ENCODE measurements around the gene NRM. TPM values are rescaled to one million over a fixed set of nuclear protein-coding genes. Genes with fewer than 3 reads are reported as not detected.
A peak's percentile ranks its signal among the peaks of the same experiment; 100 is the strongest.

NRM gene
- total and polyA plus RNA-seq, 2 of the 13 experiments (the other 11 are each of a cell fraction or from before 2014, with no cell fraction given): 12.5 to 16.0 TPM

DNA sequence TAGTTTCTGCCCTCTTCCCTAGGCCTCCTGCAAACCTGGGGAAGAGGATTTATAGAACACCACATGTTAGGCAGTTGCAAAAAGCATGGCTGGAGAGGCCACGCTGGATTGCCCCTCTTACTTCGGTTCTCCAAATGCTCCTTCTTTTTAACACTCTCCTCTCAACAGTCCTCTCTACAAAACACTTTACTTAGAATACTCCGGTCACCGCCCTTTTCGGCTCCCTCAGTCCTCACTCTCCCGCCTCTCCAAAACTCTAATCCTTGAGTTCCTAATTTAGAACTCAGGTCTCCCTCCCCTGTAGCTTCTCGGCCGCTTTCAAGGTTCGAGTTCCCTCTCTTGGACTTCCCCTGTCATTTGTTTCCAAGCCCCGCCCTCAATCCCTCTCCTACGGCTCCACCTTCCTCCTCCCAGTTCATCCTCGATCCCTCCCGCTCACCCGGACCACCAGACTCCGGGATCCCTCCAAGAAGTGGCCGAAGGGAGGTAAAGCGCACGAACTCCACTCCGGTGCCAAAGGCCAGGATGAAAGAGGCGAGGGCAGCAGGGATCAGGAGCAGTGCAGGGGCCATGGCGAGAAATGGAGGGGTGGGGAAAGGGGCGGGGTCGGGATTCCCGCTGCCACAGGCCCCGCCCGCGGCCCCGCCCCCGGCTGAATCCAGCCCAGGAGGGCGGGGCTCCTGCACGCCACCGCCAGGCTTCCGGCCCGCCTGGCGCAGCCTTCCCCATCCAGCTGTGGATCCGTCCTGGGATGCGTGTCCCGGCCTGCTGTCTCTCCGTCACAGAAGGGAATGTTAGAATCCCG is at the start of gene NRM (continued):
- TF ChIP-seq KDM1A (CRISPR knock-in tag; IDR thresholded peaks at IDR 0.05): 0 out of 2 replicates have a peak, but pooled peaks have one; percentile 15
- TF ChIP-seq, protein P1, sequence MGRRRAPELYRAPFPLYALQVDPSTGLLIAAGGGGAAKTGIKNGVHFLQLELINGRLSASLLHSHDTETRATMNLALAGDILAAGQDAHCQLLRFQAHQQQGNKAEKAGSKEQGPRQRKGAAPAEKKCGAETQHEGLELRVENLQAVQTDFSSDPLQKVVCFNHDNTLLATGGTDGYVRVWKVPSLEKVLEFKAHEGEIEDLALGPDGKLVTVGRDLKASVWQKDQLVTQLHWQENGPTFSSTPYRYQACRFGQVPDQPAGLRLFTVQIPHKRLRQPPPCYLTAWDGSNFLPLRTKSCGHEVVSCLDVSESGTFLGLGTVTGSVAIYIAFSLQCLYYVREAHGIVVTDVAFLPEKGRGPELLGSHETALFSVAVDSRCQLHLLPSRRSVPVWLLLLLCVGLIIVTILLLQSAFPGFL (CRISPR knock-in tag; IDR thresholded peaks at IDR 0.05): no peak
- no peak for TF ChIP-seq RFX3 (CRISPR knock-in tag; IDR thresholded peaks at IDR 0.05)
- TF ChIP-seq, protein P2, sequence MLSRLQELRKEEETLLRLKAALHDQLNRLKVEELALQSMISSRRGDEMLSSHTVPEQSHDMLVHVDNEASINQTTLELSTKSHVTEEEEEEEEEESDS (CRISPR knock-in tag; IDR thresholded peaks at IDR 0.05; ENCODE audit: borderline replicate concordance): no peak
- TF ChIP-seq ZNF672 (CRISPR knock-in tag; IDR thresholded peaks at IDR 0.05): no peak
- TF ChIP-seq ZNF678 (CRISPR knock-in tag; IDR thresholded peaks at IDR 0.05): no peak
- no peak for TF ChIP-seq HNRNPH1 (optimal IDR thresholded peaks at IDR 0.05; ENCODE audit: low read depth, low read length)
- TF ChIP-seq KDM5A (IDR thresholded peaks at IDR 0.05; ENCODE audit: borderline replicate concordance, low read length): peak; percentile 83; the same call in 1 of the 2 replicates
- TF ChIP-seq SP1 (IDR thresholded peaks at IDR 0.05): peak; percentile 57; the same call in 1 of the 2 replicates
- peak; percentile 94 for TF ChIP-seq SP1 (CRISPR knock-in tag; IDR thresholded peaks at IDR 0.05)
- no peak for TF ChIP-seq KAT2B (IDR thresholded peaks at IDR 0.05; ENCODE audit: borderline replicate concordance, low read depth, low read length)
- TF ChIP-seq RFX5 (IDR thresholded peaks at IDR 0.05; ENCODE audit: low read depth, low read length): no peak
- TF ChIP-seq NONO (IDR thresholded peaks at IDR 0.05): no peak
- peak; percentile 76 for TF ChIP-seq NONO (CRISPR knock-in tag; conservative IDR thresholded peaks at IDR 0.05)
- no peak for TF ChIP-seq NBN (conservative IDR thresholded peaks at IDR 0.05)
- no peak for TF ChIP-seq ZNF839 (CRISPR knock-in tag; IDR thresholded peaks at IDR 0.05; ENCODE audit: borderline replicate concordance)
- peak; percentile 65 to 86 for TF ChIP-seq POLR2A (IDR thresholded peaks at IDR 0.05; ENCODE audit: insufficient read depth in 1 of 2, low read depth in 2 of 2, low read length in 2 of 2)
- no peak for TF ChIP-seq ZMAT3 (CRISPR knock-in tag; conservative IDR thresholded peaks at IDR 0.05)
- TF ChIP-seq ZFX (CRISPR knock-in tag; IDR thresholded peaks at IDR 0.05; ENCODE audit: low read depth): peak; percentile 57
- TF ChIP-seq MTA3 (CRISPR knock-in tag; IDR thresholded peaks at IDR 0.05): no peak
- peak; percentile 68 for TF ChIP-seq ZFY (CRISPR knock-in tag; IDR thresholded peaks at IDR 0.05)
- TF ChIP-seq, protein P3, sequence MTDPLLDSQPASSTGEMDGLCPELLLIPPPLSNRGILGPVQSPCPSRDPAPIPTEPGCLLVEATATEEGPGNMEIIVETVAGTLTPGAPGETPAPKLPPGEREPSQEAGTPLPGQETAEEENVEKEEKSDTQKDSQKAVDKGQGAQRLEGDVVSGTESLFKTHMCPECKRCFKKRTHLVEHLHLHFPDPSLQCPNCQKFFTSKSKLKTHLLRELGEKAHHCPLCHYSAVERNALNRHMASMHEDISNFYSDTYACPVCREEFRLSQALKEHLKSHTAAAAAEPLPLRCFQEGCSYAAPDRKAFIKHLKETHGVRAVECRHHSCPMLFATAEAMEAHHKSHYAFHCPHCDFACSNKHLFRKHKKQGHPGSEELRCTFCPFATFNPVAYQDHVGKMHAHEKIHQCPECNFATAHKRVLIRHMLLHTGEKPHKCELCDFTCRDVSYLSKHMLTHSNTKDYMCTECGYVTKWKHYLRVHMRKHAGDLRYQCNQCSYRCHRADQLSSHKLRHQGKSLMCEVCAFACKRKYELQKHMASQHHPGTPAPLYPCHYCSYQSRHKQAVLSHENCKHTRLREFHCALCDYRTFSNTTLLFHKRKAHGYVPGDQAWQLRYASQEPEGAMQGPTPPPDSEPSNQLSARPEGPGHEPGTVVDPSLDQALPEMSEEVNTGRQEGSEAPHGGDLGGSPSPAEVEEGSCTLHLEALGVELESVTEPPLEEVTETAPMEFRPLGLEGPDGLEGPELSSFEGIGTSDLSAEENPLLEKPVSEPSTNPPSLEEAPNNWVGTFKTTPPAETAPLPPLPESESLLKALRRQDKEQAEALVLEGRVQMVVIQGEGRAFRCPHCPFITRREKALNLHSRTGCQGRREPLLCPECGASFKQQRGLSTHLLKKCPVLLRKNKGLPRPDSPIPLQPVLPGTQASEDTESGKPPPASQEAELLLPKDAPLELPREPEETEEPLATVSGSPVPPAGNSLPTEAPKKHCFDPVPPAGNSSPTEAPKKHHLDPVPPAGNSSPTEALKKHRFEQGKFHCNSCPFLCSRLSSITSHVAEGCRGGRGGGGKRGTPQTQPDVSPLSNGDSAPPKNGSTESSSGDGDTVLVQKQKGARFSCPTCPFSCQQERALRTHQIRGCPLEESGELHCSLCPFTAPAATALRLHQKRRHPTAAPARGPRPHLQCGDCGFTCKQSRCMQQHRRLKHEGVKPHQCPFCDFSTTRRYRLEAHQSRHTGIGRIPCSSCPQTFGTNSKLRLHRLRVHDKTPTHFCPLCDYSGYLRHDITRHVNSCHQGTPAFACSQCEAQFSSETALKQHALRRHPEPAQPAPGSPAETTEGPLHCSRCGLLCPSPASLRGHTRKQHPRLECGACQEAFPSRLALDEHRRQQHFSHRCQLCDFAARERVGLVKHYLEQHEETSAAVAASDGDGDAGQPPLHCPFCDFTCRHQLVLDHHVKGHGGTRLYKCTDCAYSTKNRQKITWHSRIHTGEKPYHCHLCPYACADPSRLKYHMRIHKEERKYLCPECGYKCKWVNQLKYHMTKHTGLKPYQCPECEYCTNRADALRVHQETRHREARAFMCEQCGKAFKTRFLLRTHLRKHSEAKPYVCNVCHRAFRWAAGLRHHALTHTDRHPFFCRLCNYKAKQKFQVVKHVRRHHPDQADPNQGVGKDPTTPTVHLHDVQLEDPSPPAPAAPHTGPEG (CRISPR knock-in tag; IDR thresholded peaks at IDR 0.05): no peak
- 0 out of 2 replicates have a peak, but pooled peaks have one; percentile 37 for TF ChIP-seq BCL6 (CRISPR knock-in tag; IDR thresholded peaks at IDR 0.05)
- TF ChIP-seq KAT8 (CRISPR knock-in tag; IDR thresholded peaks at IDR 0.05): peak; percentile 80
- peak; percentile 48 for TF ChIP-seq ZNF777 (CRISPR knock-in tag; IDR thresholded peaks at IDR 0.05)
- TF ChIP-seq ZNF790 (CRISPR knock-in tag; IDR thresholded peaks at IDR 0.05; ENCODE audit: borderline replicate concordance): 0 out of 2 replicates have a peak, but pooled peaks have one; percentile 42
- TF ChIP-seq XRCC5 (optimal IDR thresholded peaks at IDR 0.05; ENCODE audit: low read length): peak; percentile 59

All from HepG2 (cell line).